K562 (cell line): ENCODE measurements around the gene MGST2. TPM values are rescaled to one million over a fixed set of nuclear protein-coding genes. Genes with fewer than 3 reads are reported as not detected.

Source experiments
- CREM ChIP-seq: IDR thresholded peaks from 2 replicates; pipeline ENCODE4 v1.6.1; 2014; ENCODE audit warnings: antibody characterized with exemption, low read depth
- HCFC1 ChIP-seq: IDR thresholded peaks from 2 replicates; pipeline ENCODE4 v1.6.1; 2012; ENCODE audit warnings: low read depth, low read length, improper control_type of control experiment
- MXI1 ChIP-seq: IDR thresholded peaks from 2 replicates; pipeline ENCODE4 v1.6.1; 2011; ENCODE audit warnings: low read depth, mild to moderate bottlenecking, improper control_type of control experiment, low read length
- NFIC ChIP-seq: fragments of 450-650 bp; IDR thresholded peaks from 2 replicates; pipeline ENCODE4 v1.6.1; 2017; ENCODE audit warnings: mild to moderate bottlenecking, inconsistent platforms
- PHF8 ChIP-seq: fragments of 200-600 bp; sonication (generic); IDR thresholded peaks from 2 replicates; pipeline ENCODE4 v1.6.1; 2012; ENCODE audit warnings: mixed run types, mild to moderate bottlenecking, inconsistent platforms, low read length, moderate library complexity, borderline replicate concordance
- PKNOX1 ChIP-seq: fragments of 450-650 bp; IDR thresholded peaks from 2 replicates; pipeline ENCODE4 v1.6.1; 2016
- PML ChIP-seq: IDR thresholded peaks from 2 replicates; pipeline ENCODE4 v1.6.1; 2012; ENCODE audit warnings: low read length, inconsistent platforms
- RBFOX2 ChIP-seq: fragments of 200-400 bp; formaldehyde crosslinking; IDR thresholded peaks from 2 replicates; pipeline ENCODE4 v1.6.1; 2017; ENCODE audit warnings: low read depth, mild to moderate bottlenecking, low read length, moderate library complexity
- RERE ChIP-seq: sonication (generic); formaldehyde crosslinking; IDR thresholded peaks from 2 replicates; pipeline ENCODE4 v1.8.0; 2023; ENCODE audit warnings: missing genetic modification reagents, mild to moderate bottlenecking, borderline replicate concordance
- ZBED1 ChIP-seq: IDR thresholded peaks from 2 replicates; pipeline ENCODE4 v1.6.1; 2014
- ZBTB8A ChIP-seq: fragments of 450-650 bp; IDR thresholded peaks from 2 replicates; pipeline ENCODE4 v1.6.1; 2018; ENCODE audit warnings: mild to moderate bottlenecking, moderate library complexity; ENCODE audit not compliant: partially characterized antibody
- ZFX ChIP-seq: sonication (generic); formaldehyde crosslinking; IDR thresholded peaks from 2 replicates; pipeline ENCODE4 v1.8.0; 2022; ENCODE audit warnings: mild to moderate bottlenecking, missing genetic modification reagents, moderate library complexity
- ZNF184 ChIP-seq: sonication (generic); formaldehyde crosslinking; IDR thresholded peaks from 2 replicates; pipeline ENCODE4 v1.5.0; 2020; ENCODE audit warnings: missing genetic modification reagents
- ZNF232 ChIP-seq: sonication (generic); formaldehyde crosslinking; IDR thresholded peaks from 2 replicates; pipeline ENCODE4 v1.8.0; 2022; ENCODE audit warnings: mild to moderate bottlenecking, missing genetic modification reagents
- ZNF398 ChIP-seq: fragments of 250-450 bp; sonication (Bioruptor Pico); IDR thresholded peaks from 2 replicates; pipeline ENCODE4 v1.8.0; 2021; ENCODE audit warnings: moderate library complexity, mild to moderate bottlenecking, inconsistent platforms
- polyA plus RNA-seq, 8 experiments: library from polyadenylated mRNA; depleted of rRNA in 4 of 8; stranded (reverse) in 5 of 8; unstranded in 3 of 8; fragments of >200 nt; fragmentation: Nextera tagmentation in 2 of 8; fragmentation: Illumina TruSeq in 1 of 8; extraction: Ambion mirVana in 2 of 8; extraction: Trizol in 1 of 8; gene quantifications; 2 replicates each; pipeline versions ENCODE4 v1.2.1 to v1.2.3, GENCODE V29; 2011 to 2014; ENCODE audit warnings: inconsistent platforms in 1 of 8, missing spikeins in 1 of 8
- total RNA-seq, 7 experiments: library from RNA; depleted of rRNA in 6 of 7; stranded (reverse); fragments of >200 nt in 6 of 7; fragmentation: Illumina TruSeq in 2 of 7; extraction: Trizol in 2 of 7; gene quantifications; 2 replicates each; pipeline versions ENCODE4 v1.2.1 to v1.2.3, GENCODE V29; 2011 to 2021; ENCODE audit warnings: low replicate concordance in 1 of 7

Gene MGST2
- total and polyA plus RNA-seq, 9 of the 15 experiments (the other 6 are each of a cell fraction or from before 2014, with no cell fraction given) = 38.7 to 115 (median 84.6) TPM

GRCh38 chr4:139665690-139666529, at the start of gene MGST2 (continued):
- TF ChIP-seq RERE (CRISPR knock-in tag) (no peak), MXI1 (no peak), PHF8 (peak; percentile 63; the same call in 1 of the 2 replicates), ZBTB8A (no peak), PKNOX1 (peak; percentile 79), ZNF398 (no peak), ZNF184 (CRISPR knock-in tag) (no peak), ZFX (CRISPR knock-in tag) (peak; percentile 44), RBFOX2 (peak; percentile 79), CREM (peak; percentile 42; the same call in 1 of the 2 replicates), HCFC1 (no peak), ZNF232 (CRISPR knock-in tag) (no peak), ZBED1 (no peak), NFIC (peak; percentile 51), PML (peak; percentile 15; the same call in 1 of the 2 replicates)
